ENCODE results near the gene CDR2L.
"Not testable (repeated sequence)": the region's sequence is repeated elsewhere in the genome, so short reads cannot be mapped to it uniquely, and the experiment has no call there.

DNA sequence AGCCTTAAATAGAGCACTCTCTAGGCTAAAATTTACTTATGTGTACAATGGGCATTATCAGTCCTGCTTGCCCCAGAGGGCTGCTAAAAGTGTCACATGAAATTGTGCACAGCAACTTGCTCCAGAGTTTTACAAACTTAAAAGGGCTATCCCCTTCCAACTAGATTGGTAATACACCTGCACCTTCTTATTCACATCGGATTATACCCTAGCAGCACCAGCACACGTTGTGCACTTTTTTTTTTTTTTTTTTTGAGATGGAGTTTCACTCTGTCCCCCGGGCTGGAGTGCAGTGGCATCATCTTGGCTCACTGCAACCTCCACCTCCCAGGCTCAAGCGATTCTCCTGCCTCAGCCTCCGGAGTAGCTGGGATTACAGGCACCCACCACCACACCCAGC, 56.4 kb downstream of the CDR2L start:
- TF ChIP-seq, protein P1, sequence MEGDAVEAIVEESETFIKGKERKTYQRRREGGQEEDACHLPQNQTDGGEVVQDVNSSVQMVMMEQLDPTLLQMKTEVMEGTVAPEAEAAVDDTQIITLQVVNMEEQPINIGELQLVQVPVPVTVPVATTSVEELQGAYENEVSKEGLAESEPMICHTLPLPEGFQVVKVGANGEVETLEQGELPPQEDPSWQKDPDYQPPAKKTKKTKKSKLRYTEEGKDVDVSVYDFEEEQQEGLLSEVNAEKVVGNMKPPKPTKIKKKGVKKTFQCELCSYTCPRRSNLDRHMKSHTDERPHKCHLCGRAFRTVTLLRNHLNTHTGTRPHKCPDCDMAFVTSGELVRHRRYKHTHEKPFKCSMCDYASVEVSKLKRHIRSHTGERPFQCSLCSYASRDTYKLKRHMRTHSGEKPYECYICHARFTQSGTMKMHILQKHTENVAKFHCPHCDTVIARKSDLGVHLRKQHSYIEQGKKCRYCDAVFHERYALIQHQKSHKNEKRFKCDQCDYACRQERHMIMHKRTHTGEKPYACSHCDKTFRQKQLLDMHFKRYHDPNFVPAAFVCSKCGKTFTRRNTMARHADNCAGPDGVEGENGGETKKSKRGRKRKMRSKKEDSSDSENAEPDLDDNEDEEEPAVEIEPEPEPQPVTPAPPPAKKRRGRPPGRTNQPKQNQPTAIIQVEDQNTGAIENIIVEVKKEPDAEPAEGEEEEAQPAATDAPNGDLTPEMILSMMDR (IDR thresholded peaks at IDR 0.05) = not testable (repeated sequence)
- not testable (repeated sequence) for TF ChIP-seq EP300 (IDR thresholded peaks at IDR 0.05)
